ENCODE results near the gene CALU.

CALU gene

GRCh38 chr7:128788446-128789412 lies 49.6 kb downstream of the CALU start:
- no peak for DNase-seq (ENCODE audit: low spot score)

GRCh38 chr7:128790315-128791041 lies 51.3 kb downstream of the CALU start:
- DNase-seq (ENCODE audit: low spot score), result no peak

- peak; percentile 83 for DNase-seq (ENCODE audit: low spot score)
Measured at GRCh38 chr7:128791121-128791971, 52.2 kb downstream of the CALU start, which contains the start of gene CCDC136. Gene CCDC136, plus strand, starts transcription at chr7:128791968. Its CDS starts 444 bp downstream, at chr7:128792412.

GRCh38 chr7:128791972-128792327 lies 52.8 kb downstream of the CALU start:
- DNase-seq (ENCODE audit: low spot score), result no peak

- no peak for DNase-seq (ENCODE audit: low spot score)
Measured at GRCh38 chr7:128792471-128793180, 53.5 kb downstream of the CALU start.

- DNase-seq (ENCODE audit: low spot score), result no peak
Measured at GRCh38 chr7:128793181-128793547, 54.0 kb downstream of the CALU start.

GRCh38 chr7:128794020-128794419 lies 54.9 kb downstream of the CALU start:
- DNase-seq (ENCODE audit: low spot score), result no peak

- DNase-seq (ENCODE audit: low spot score), result no peak
Measured at GRCh38 chr7:128794436-128794835, 55.3 kb downstream of the CALU start.

- no peak for DNase-seq (ENCODE audit: low spot score)
Measured at GRCh38 chr7:128795129-128795528, 56.0 kb downstream of the CALU start.

- no peak for DNase-seq (ENCODE audit: low spot score)
Measured at GRCh38 chr7:128796327-128796726, 57.2 kb downstream of the CALU start.

GRCh38 chr7:128799451-128799850 lies 60.3 kb downstream of the CALU start:
- no peak for DNase-seq (ENCODE audit: low spot score)

GRCh38 chr7:128800567-128800966 lies 61.4 kb downstream of the CALU start:
- DNase-seq (ENCODE audit: low spot score), result no peak

- no peak for DNase-seq (ENCODE audit: low spot score)
Measured at GRCh38 chr7:128801003-128801402, 61.8 kb downstream of the CALU start.

- DNase-seq (ENCODE audit: low spot score), result no peak
Measured at GRCh38 chr7:128801667-128802418, 62.7 kb downstream of the CALU start.

- no peak for DNase-seq (ENCODE audit: low spot score)
Measured at GRCh38 chr7:128804484-128804883, 65.3 kb downstream of the CALU start.

GRCh38 chr7:128805225-128805624 lies 66.1 kb downstream of the CALU start:
- no peak for DNase-seq (ENCODE audit: low spot score)

- no peak for DNase-seq (ENCODE audit: low spot score)
Measured at GRCh38 chr7:128807191-128807590, 68.0 kb downstream of the CALU start.

GRCh38 chr7:128809363-128809762 lies 70.2 kb downstream of the CALU start:
- DNase-seq (ENCODE audit: low spot score), result no peak

- DNase-seq (ENCODE audit: low spot score), result no peak
Measured at GRCh38 chr7:128810473-128810872, 71.3 kb downstream of the CALU start.

- no peak for DNase-seq (ENCODE audit: low spot score)
Measured at GRCh38 chr7:128810997-128811396, 71.8 kb downstream of the CALU start.

Data from LoVo (cell line).